H1 (cell line): ENCODE data around the gene MBNL1. TPM values are rescaled to one million over a fixed set of nuclear protein-coding genes. Genes with fewer than 3 reads are reported as not detected.

Experiments used
- CTCF ChIA-PET: fragments of 300-600 bp; sonication (Branson Sonifier 250); formaldehyde crosslinking; loops from one replicate; lab custom pipeline; 2021; ENCODE audit not compliant: partially characterized antibody; lab: Charles Lee
- POLR2A ChIA-PET: fragments of 300-600 bp; sonication (Branson Sonifier 250); formaldehyde crosslinking; loops from one replicate; lab custom pipeline; 2021; ENCODE audit warnings: inconsistent platforms; ENCODE audit not compliant: partially characterized antibody; lab: Charles Lee
- DNase-seq, 2 experiments: peaks; one replicate each; pipeline versions ENCODE4 v3.0.0 to v3.0.0-alpha.2; 2010 to 2022; ENCODE audit warnings: low spot score in 2 of 2, low read depth in 1 of 2, mixed read lengths in 1 of 2
- FAIRE-seq: peaks from 2 replicates; lab custom pipeline; 2011; peaks lifted over from hg19 to GRCh38; lab: Jason Lieb, UNC
- H2AFZ ChIP-seq: 2 replicates; pipeline ENCODE4 v1.8.1; 2012; ENCODE audit warnings: low read length, inconsistent platforms
- H2AK5ac ChIP-seq: 2 replicates; pipeline ENCODE4 v1.6.1; 2013; ENCODE audit warnings: low read depth, low read length
- H2BK120ac ChIP-seq: replicated peaks from 2 replicates; pipeline ENCODE3; 2013; ENCODE audit warnings: low read depth, low read length, inconsistent platforms
- H2BK12ac ChIP-seq: 2 replicates; pipeline ENCODE4 v1.6.1; 2013; ENCODE audit warnings: low read depth, low read length
- H2BK15ac ChIP-seq: 2 replicates; pipeline ENCODE4 v1.6.1; 2013; ENCODE audit warnings: low read length
- H2BK20ac ChIP-seq: 2 replicates; pipeline ENCODE4 v1.6.1; 2013; ENCODE audit warnings: low read length
- H2BK5ac ChIP-seq: 2 replicates; pipeline ENCODE4 v1.6.1; 2013; ENCODE audit warnings: low read depth, low read length
- H3K14ac ChIP-seq: 2 replicates; pipeline ENCODE4 v1.6.1; 2013; ENCODE audit warnings: inconsistent platforms; ENCODE audit not compliant: insufficient read length
- H3K18ac ChIP-seq: 2 replicates; pipeline ENCODE4 v1.6.1; 2013; ENCODE audit warnings: low read length; ENCODE audit errors: extremely low read depth
- H3K23ac ChIP-seq: 2 replicates; pipeline ENCODE4 v1.6.1; 2013; ENCODE audit warnings: inconsistent platforms; ENCODE audit not compliant: insufficient read length
- H3K23me2 ChIP-seq: 2 replicates; pipeline ENCODE4 v1.6.1; 2013; ENCODE audit warnings: low read depth, low read length
- H3K27ac ChIP-seq: 2 replicates; pipeline ENCODE4 v1.6.1; 2011; ENCODE audit warnings: low read depth, low read length, inconsistent platforms
- H3K27me3 ChIP-seq, 4 experiments: replicated peaks in 1 of 4; 1 replicate in 1 of 4; 2 replicates in 3 of 4; pipeline versions ENCODE4 v1.6.1 to v1.8.1; 2011 to 2013; ENCODE audit warnings: low read length in 3 of 4, mild to moderate bottlenecking in 3 of 4, inconsistent platforms in 2 of 4, mixed read lengths in 2 of 4, moderate library complexity in 1 of 4; ENCODE audit not compliant: control insufficient read depth in 3 of 4, insufficient read depth in 3 of 4; ENCODE audit errors: extremely low read depth in 1 of 4
- H3K36me3 ChIP-seq, 4 experiments: 2 replicates each; pipeline versions ENCODE4 v1.6.1 to v1.8.1; 2011 to 2013; ENCODE audit warnings: mild to moderate bottlenecking in 4 of 4, low read length in 3 of 4, moderate library complexity in 2 of 4, control low read depth in 1 of 4, inconsistent platforms in 1 of 4; ENCODE audit not compliant: insufficient read depth in 4 of 4, control insufficient read depth in 2 of 4
- H3K4ac ChIP-seq: replicated peaks from 2 replicates; pipeline ENCODE3; 2013; ENCODE audit warnings: low read length, low read depth, mixed read lengths, inconsistent platforms; ENCODE audit not compliant: insufficient read length
- H3K4me1 ChIP-seq, 4 experiments: replicated peaks in 1 of 4; 1 replicate in 1 of 4; 2 replicates in 3 of 4; pipeline versions ENCODE4 v1.6.1 to v1.8.1; 2011 to 2013; ENCODE audit warnings: low read length in 3 of 4, inconsistent platforms in 2 of 4, mixed read lengths in 1 of 4; ENCODE audit not compliant: insufficient read depth in 4 of 4, control insufficient read depth in 3 of 4
- H3K4me2 ChIP-seq, 2 experiments: 2 replicates each; pipeline versions ENCODE4 v1.6.1 to v1.8.1; 2011 to 2013; ENCODE audit warnings: low read depth in 2 of 2, low read length in 2 of 2, control low read depth in 1 of 2, inconsistent platforms in 1 of 2, mild to moderate bottlenecking in 1 of 2; ENCODE audit not compliant: insufficient read depth in 1 of 2
- H3K4me3 ChIP-seq, 4 experiments: fragments of 200-600, 300-600 bp in 1 of 4; sonication (generic), shearing (Covaris generic), sonication (Bioruptor Twin) in 1 of 4; 2 replicates each; pipeline versions ENCODE4 v1.5.1 to v1.8.1; 2011 to 2016; ENCODE audit warnings: low read length in 4 of 4, low read depth in 3 of 4, control low read depth in 2 of 4, inconsistent platforms in 2 of 4, mild to moderate bottlenecking in 2 of 4, mixed read lengths in 1 of 4, moderate library complexity in 1 of 4; ENCODE audit not compliant: insufficient read depth in 2 of 4; ENCODE audit errors: extremely low read depth in 1 of 4
- H3K56ac ChIP-seq: replicated peaks from 2 replicates; pipeline ENCODE3; 2013; ENCODE audit warnings: low read depth, mild to moderate bottlenecking, mixed read lengths, low read length, inconsistent platforms; ENCODE audit not compliant: insufficient read length
- H3K79me1 ChIP-seq: 2 replicates; pipeline ENCODE4 v1.6.1; 2013; ENCODE audit warnings: low read depth, low read length, control low read depth
- H3K79me2 ChIP-seq, 2 experiments: 2 replicates each; pipeline versions ENCODE4 v1.6.1 to v1.8.1; 2012 to 2013; ENCODE audit warnings: low read length in 2 of 2, mild to moderate bottlenecking in 2 of 2, inconsistent platforms in 1 of 2; ENCODE audit not compliant: insufficient read depth in 2 of 2, control insufficient read depth in 1 of 2
- H3K9ac ChIP-seq, 4 experiments: replicated peaks in 1 of 4; 1 replicate in 1 of 4; 2 replicates in 3 of 4; pipeline versions ENCODE4 v1.6.1 to v1.8.1; 2011 to 2013; ENCODE audit warnings: low read depth in 3 of 4, low read length in 3 of 4, control low read depth in 2 of 4, mild to moderate bottlenecking in 2 of 4, moderate library complexity in 2 of 4, inconsistent platforms in 1 of 4; ENCODE audit errors: extremely low read depth in 1 of 4
- H3K9me3 ChIP-seq, 2 experiments: 2 replicates each; pipeline versions ENCODE4 v1.6.1 to v1.8.1; 2012 to 2013; ENCODE audit warnings: mild to moderate bottlenecking in 2 of 2, moderate library complexity in 2 of 2, control low read depth in 1 of 2, inconsistent platforms in 1 of 2, low read depth in 1 of 2, low read length in 1 of 2, mixed read lengths in 1 of 2; ENCODE audit not compliant: insufficient read depth in 2 of 2
- H4K20me1 ChIP-seq, 2 experiments: replicated peaks in 1 of 2; 2 replicates each; pipeline versions ENCODE3 to v1.8.1; 2011 to 2013; ENCODE audit warnings: inconsistent platforms in 2 of 2, low read length in 2 of 2, mild to moderate bottlenecking in 1 of 2; ENCODE audit not compliant: insufficient read depth in 2 of 2, control insufficient read depth in 1 of 2
- H4K5ac ChIP-seq: 2 replicates; pipeline ENCODE4 v1.6.1; 2013; ENCODE audit warnings: low read length, low read depth, mixed read lengths, inconsistent platforms; ENCODE audit not compliant: insufficient read length
- H4K8ac ChIP-seq: 2 replicates; pipeline ENCODE4 v1.8.0; 2013; ENCODE audit warnings: mild to moderate bottlenecking, moderate library complexity, low read length, inconsistent platforms; ENCODE audit not compliant: insufficient read depth; ENCODE audit errors: extremely low read depth
- H4K91ac ChIP-seq: replicated peaks from 2 replicates; pipeline ENCODE3; 2013; ENCODE audit warnings: low read length, mixed read lengths, inconsistent platforms; ENCODE audit not compliant: insufficient read length
- BACH1 ChIP-seq: IDR thresholded peaks from 2 replicates; pipeline ENCODE4 v1.6.1; 2012; ENCODE audit warnings: low read length, improper control_type of control experiment
- TCF12 ChIP-seq: IDR thresholded peaks from 2 replicates; pipeline ENCODE4 v1.6.1; 2011; ENCODE audit warnings: low read depth, mild to moderate bottlenecking, low read length
- WGBS, 2 experiments: shearing (Covaris generic) in 1 of 2; methylation state at CpG; one replicate each; pipeline versions ENCODE4 v1.1.6 to v1.1.7; 2013 to 2015; ENCODE audit warnings: low lambda C conversion rate in 2 of 2, mixed read lengths in 2 of 2, inconsistent platforms in 1 of 2, low coverage in 1 of 2, missing lambda C conversion rate in 1 of 2; ENCODE audit not compliant: insufficient replicate concordance in 2 of 2, insufficient coverage in 1 of 2, insufficient read length in 1 of 2; ENCODE audit errors: extremely low coverage in 1 of 2, missing lambda C conversion rate in 1 of 2; 5-methylcytosine and 5-hydroxymethylcytosine counted together
- polyA plus RNA-seq, 7 experiments: library from polyadenylated mRNA; depleted of rRNA in 3 of 7; stranded (reverse) in 5 of 7; unstranded in 2 of 7; fragments of >200 nt in 5 of 7; fragments of 200-250 nt in 2 of 7; gene quantifications; 1 replicate in 5 of 7; 2 replicates in 1 of 7; 4 replicates in 1 of 7; pipeline versions ENCODE4 v1.2.1 to v1.2.3, GENCODE V29; 2011 to 2013; ENCODE audit warnings: missing spikeins in 2 of 7, mixed read lengths in 2 of 7
- total RNA-seq: library from RNA; stranded (reverse); fragmentation: NEBNext Ultra II Directional; extraction: Animal tissue kit (Norgen Biotek cat#: 25700); gene quantifications from 2 replicates; pipeline ENCODE4 v1.2.1, GENCODE V29; 2021

Gene MBNL1
- total and polyA plus RNA-seq, 2 of the 8 experiments (the other 6 are each of a cell fraction or from before 2014, with no cell fraction given): 5.0 to 16.4 TPM

DNA sequence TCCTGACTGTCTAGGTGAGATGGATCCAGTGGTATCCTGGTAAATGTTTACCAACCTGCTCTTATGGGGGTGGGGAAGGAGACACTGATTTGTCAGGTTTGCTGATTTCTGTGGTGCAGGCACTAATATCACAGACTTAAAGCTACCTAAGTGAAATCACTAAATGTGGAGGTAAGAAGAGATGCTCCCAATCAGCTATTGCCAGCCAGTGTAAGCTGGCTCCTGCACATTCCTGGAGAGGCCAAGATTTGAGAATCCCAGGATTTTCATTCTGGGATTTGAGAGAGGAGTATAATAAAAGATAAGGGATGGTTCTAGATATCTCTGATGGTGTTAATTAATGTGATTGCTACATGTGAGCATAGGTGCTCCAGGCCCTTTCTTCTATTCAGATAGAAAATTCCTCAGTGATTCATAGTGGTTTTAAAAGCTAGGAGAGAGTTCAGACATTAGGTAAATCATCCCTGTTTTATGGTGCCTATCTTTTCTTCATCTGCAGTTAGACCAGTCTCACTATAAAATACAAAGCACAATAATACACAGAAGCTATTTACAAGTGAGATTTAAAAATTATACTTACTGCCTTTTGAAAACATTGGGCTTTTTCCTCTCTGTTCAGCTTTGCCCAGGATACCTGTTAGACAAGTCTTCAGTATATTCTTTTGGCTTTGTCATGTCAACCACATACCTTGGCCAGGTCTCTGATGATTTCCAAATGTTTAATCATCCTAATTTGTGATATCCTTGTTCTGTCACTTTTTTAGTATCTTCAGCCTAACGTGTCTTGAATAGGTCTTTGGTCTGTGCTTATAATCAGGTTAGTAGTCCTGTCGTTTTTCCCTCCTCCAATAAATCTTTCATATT lies 90.9 kb downstream of the MBNL1 start:
- no peak overlapping the region for H3K14ac ChIP-seq
- no peak for FAIRE-seq

More for the DNA sequence above, 90.9 kb downstream of the MBNL1 start:
- CTCF ChIA-PET: interaction anchor here (1.3 kb wide), 2 partner anchors 14 to 175 kb away, joined by 3 to 4 read pairs; no protein-coding TSS in a partner anchor
- Histone ChIP-seq H3K56ac (no peak overlapping the region), H3K23me2 (no peaks in the 10 kb centered on the region), H4K8ac (no peak overlapping the region), H3K4ac (no peak overlapping the region), H4K5ac (no peak overlapping the region), H2AK5ac (no peak overlapping the region), H2AFZ (no peak overlapping the region), H3K4me2 (no peak overlapping the region), H3K27me3 (no peaks in the 10 kb centered on the region), H3K23ac (no peak overlapping the region), H3K79me1 (no peaks in the 10 kb centered on the region), H3K27ac (no peak overlapping the region), H2BK15ac (no peak overlapping the region), H3K79me2 (peaks cover 0 to 27% of the 10 kb centered on the region in 2 experiments; a peak in 2 of 4 replicates), H3K9ac (no peak overlapping the region), H2BK120ac (no peak overlapping the region), H3K4me1 (peaks cover 0 to 3% (median 0%) of the 10 kb centered on the region in 4 experiments; a peak in 1 of 7 replicates), H2BK5ac (no peak overlapping the region), H4K91ac (no peak overlapping the region), H3K18ac (no peak overlapping the region), H2BK20ac (no peak overlapping the region), H3K9me3 (no peaks in the 10 kb centered on the region), H2BK12ac (no peak overlapping the region), H3K36me3 (no peaks in the 10 kb centered on the region), H4K20me1 (no peaks in the 10 kb centered on the region)
- POLR2A ChIA-PET: interaction anchor here (1.2 kb wide), 1 partner anchor 91 kb away, joined by 3 read pairs; the partner anchor contains the start of gene MBNL1
- no peak for DNase-seq
- WGBS, 2 experiments: 81% methylated on average over 2 of the region's 2 CpGs; no CpG with 5 or more reads in 1 of the 2 experiments
- TF ChIP-seq BACH1 (no peak), TCF12 (no peak)
- TF ChIP-seq, all 59 proteins: peak for 0
- no peak overlapping the region for H3K4me3 ChIP-seq
